Measurements from ENCODE around the gene FBXO15.

Gene FBXO15

DNA sequence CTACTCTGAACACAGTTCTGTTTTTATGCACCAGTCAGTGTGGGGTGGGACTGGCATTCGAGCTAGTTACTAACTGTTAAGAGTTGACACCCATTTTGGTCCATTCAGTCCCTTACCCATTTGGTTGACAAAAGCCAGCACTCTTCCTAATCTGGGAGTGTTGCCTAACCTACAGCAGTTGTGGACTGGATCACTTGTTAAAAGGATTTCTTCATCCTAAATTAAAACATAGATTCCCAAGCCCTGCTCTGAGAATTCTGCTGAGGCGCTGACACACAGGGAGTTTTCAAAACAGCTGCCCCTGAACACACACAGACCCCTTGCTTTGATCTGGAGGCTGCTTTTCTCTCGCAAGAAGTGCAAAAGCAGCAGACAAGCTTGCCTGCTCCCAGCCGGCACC is 7.1 kb upstream of the FBXO15 start:
- no peak for DNase-seq (ENCODE audit: extremely low read depth in 1 of 2, low read depth in 1 of 2)

- no peak for DNase-seq (ENCODE audit: extremely low read depth in 1 of 2, low read depth in 1 of 2)
Measured at GRCh38 chr18:74153793-74154192, 6.2 kb upstream of the FBXO15 start.

DNA sequence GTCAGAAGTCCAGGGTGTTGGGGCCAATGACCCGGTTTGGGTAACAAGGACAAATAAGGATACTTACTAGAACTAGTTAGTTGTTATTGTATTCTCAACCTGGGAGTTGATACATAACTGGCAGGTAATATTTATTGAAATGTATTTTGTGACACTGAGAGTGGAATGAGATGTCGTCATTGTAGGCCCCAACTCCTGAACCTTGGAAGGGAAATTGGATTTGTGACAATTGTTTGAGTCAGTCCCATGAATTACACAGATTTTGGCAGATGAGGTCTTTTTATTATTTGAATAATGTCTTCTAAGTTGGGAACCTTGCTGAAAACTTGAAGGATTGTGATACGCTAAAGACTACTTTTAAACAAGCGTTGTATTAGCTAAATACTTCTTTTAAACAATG is 5.7 kb upstream of the FBXO15 start:
- DNase-seq (ENCODE audit: extremely low read depth in 1 of 2, low read depth in 1 of 2): no peak

GRCh38 chr18:74152857-74153256 is 5.2 kb upstream of the FBXO15 start:
- DNase-seq (ENCODE audit: extremely low read depth in 1 of 2, low read depth in 1 of 2): no peak

DNA sequence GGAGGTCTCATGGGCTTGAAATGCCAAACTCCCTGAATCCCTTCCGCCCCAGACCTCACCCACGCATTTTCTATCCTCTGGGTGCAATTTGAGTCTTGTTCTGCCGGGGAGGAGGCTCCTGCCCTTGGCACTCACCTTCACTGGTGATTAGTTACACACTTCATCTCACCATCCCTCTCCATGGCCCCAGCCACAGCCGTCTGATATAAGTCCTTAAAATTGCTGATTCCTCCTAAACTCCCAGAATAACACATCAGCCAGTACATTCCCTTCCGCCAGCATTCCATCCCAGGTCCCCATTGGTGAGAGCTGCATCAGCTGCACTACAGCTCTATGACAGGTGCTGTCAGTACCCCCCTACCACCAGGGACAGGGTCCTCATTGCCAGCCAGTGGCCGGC is 4.6 kb upstream of the FBXO15 start:
- DNase-seq (ENCODE audit: extremely low read depth in 1 of 2, low read depth in 1 of 2): no peak

DNA sequence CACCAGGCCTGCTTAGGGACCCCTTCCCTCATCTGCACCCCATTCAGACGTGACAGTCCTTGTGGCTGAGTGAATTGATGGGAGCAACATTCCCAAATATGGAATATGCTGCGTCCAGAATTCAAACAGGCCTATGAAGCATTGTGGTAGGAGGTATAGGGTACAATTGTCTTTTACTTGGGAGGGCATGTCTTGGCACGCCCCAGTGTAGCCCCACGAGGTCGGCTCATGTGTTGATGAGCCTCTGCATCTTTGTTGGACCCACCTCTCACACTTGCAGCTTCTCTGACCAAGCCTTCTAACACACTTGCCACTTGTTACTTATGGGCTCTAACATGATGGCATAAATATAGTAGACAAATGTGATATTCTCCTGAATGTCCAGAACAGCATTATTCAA is 2.2 kb upstream of the FBXO15 start:
- no peak for DNase-seq (ENCODE audit: extremely low read depth in 1 of 2, low read depth in 1 of 2)

GRCh38 chr18:74148543-74149070 is 973 bp upstream of the FBXO15 start:
- no peak for DNase-seq (ENCODE audit: extremely low read depth in 1 of 2, low read depth in 1 of 2)

DNA sequence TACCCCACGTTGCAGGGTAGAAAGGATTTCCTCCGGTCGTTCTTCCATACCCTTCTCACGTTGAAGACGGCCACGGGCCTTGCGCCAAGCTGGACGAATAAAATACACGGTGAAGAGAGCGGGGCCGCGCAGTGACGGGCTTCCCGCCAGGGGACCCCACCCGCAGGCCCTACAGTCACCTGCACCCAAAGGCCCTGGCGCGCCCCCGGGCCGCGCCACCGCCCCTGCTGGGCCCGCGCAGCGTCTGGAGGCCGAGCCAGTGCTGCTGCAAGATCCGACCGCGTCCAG is 199 bp downstream of the FBXO15 start:
- no peak for DNase-seq (ENCODE audit: extremely low read depth in 1 of 2, low read depth in 1 of 2)

- DNase-seq (ENCODE audit: extremely low read depth in 1 of 2, low read depth in 1 of 2): no peak
Measured at GRCh38 chr18:74146756-74147155, 878 bp downstream of the FBXO15 start.

DNA sequence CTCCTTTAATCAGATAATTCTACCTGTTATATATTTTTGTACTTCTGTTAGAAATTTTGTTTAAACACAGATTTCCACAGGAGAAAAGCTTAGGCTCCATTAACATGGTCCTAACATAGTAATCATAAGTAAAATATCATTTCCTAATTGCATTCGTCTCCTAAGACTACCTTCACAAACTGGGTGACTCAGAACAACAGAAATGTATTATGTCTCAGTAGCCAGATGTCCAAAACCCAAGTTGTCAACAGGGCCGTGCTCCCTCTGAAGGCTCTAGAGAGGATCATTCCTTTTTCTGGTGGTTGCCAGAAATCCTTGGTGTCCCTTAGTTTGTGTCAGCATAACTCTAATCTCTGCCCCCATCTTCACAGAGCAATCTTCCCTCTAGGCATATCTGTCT is 5.4 kb downstream of the FBXO15 start:
- no peak for DNase-seq (ENCODE audit: extremely low read depth in 1 of 2, low read depth in 1 of 2)

- DNase-seq (ENCODE audit: extremely low read depth in 1 of 2, low read depth in 1 of 2): no peak
Measured at GRCh38 chr18:74141667-74142066, 6.0 kb downstream of the FBXO15 start.

GRCh38 chr18:74140582-74140981 is 7.1 kb downstream of the FBXO15 start:
- DNase-seq (ENCODE audit: extremely low read depth in 1 of 2, low read depth in 1 of 2): no peak

DNA sequence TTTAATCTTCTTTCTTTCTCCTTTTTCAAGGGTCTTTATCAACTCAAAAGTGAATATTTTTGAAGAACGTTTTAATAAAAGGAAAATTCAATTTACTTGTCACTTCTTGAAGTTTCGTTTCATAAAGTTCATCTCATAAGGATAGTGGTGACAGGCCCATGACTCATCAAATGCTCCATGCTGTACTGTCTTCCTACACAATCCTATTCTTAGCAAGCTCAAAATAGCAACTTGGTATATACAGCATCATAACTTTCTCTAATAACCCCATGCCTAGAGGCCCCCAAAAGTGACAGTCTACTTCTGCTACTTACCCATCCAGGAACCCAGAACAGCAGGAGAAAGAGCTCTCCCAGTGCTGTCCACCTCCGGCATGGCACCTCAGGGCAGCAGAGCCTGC is 7.7 kb downstream of the FBXO15 start:
- DNase-seq (ENCODE audit: extremely low read depth in 1 of 2, low read depth in 1 of 2): peak in 1 of 2 donors; percentile 38

DNA sequence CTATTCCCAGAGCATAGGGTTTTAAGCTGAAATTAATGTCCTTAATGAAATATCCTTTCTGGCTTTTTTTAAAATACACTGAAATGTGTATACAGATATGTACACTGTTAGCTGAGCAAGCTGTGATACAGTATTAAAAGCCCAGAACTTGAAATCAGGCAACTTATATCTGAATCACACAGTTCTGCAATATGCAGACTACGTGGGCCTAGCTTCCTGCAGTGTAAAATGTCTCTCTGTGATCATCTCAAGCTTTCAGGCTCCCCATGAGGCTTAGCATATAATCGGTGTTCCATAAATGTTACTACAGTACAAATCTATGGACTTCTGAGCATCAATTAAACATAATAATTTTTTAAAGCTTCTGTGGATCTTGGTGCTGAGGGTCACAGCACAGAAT is 8.2 kb downstream of the FBXO15 start:
- DNase-seq (ENCODE audit: extremely low read depth in 1 of 2, low read depth in 1 of 2): no peak

DNA sequence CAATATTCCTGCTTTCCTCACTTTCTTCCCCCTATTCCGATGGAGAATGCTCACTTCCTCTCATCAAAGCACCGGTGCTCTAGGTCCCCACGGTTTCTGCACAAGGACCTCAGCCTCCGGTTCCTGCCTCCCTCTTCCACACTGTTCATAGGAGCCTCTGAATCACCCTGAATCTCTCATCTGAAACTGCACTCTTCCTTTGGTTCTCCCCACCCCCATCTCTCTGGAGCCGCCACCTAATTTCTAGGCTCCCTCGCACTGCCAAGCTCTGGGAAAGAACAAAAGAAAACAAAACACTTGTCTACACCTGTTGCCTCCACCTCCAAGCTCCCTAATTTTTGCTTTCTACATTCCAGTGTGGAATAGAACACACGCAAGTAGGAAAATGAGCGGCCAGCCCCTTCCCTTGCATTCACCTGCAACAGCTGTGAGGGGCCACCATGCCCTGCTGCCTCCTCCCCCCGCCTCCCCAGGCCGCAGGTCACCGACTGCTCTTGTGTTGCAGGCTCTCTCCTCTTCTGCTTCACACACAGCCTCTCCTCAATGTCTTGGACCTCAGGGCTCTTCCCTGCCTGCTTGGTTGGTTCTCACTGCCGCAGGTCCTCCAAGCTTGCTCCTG is 9.6 kb downstream of the FBXO15 start:
- DNase-seq (ENCODE audit: extremely low read depth in 1 of 2, low read depth in 1 of 2): no peak

DNA sequence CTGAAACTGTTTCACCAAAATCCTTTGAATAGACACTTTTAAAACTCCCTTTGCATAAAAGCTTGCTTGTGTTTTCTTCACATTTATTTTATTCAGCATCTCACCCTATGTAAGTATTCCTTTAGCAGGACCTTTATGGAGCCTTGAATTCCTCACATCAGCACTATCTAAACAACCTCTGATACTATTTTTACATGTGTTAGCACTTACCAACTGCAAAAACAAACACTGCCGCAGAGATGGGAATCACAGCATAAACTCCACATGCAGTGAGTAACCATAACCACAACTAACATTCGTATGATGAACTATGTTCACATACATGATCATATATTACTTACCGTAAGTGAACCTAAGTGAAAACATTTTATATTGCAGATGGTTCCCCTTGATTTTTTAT is 15.4 kb downstream of the FBXO15 start:
- no peak for DNase-seq (ENCODE audit: extremely low read depth in 1 of 2, low read depth in 1 of 2)

DNA sequence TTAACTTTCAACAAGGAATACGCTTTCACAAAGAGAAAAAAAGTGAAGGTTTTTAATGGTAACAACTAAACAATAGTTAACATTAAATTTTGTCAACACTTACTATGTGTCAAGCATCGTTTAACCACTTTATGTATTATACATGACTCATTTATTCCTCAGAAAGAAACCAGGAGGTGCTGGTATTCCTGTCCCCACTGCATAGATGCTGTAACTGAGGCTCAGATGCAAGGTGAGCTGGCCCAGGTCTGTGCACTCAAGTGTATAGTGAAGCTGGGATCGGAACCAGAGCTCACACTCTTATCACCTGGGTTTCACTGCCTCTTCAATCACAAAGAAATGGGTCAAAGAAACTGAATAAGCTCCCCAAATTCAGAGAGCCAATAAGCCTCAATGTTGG is 16.5 kb downstream of the FBXO15 start:
- no peak for DNase-seq (ENCODE audit: extremely low read depth in 1 of 2, low read depth in 1 of 2)

GRCh38 chr18:74128159-74128558 is 19.5 kb downstream of the FBXO15 start:
- DNase-seq (ENCODE audit: extremely low read depth in 1 of 2, low read depth in 1 of 2): no peak

GRCh38 chr18:74126684-74127655 is 20.7 kb downstream of the FBXO15 start:
- no peak for DNase-seq (ENCODE audit: extremely low read depth in 1 of 2, low read depth in 1 of 2)

DNA sequence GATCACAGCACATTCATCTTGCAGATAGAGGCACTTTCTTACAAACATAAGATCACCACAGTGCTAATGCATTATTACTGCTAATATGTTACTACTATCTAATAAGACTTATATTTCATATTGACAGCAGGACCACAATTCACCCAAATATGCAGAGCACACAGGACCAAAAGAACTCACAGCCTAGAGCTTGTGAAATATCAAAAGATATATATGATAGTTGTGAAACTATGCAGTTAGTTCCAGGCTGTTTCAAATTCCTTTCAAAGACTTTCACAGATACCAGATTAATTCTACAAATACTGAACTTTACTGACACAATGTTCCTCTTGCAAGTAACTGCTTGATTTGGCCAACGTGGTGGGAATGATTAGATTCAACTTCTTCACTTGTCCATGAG is 23.0 kb downstream of the FBXO15 start:
- DNase-seq (ENCODE audit: extremely low read depth in 1 of 2, low read depth in 1 of 2): no peak

GRCh38 chr18:74123200-74123599 is 24.4 kb downstream of the FBXO15 start:
- DNase-seq (ENCODE audit: extremely low read depth in 1 of 2, low read depth in 1 of 2): no peak
